MCF 10A (cell line): ENCODE measurements around the gene MTIF2. TPM values are rescaled to one million over a fixed set of nuclear protein-coding genes. Genes with fewer than 3 reads are reported as not detected.
A peak's percentile ranks its signal among the peaks of the same experiment; 100 is the strongest.

Experiments
- BruUV-seq: library from RNA; stranded (reverse); fragments of 400-500 nt; replicated peaks from 2 replicates; lab custom pipeline; 2021; lab: Mats Ljungman, UMichigan
- CTCF ChIA-PET: fragments of 300-600 bp; sonication (Branson Sonifier 250); formaldehyde crosslinking; extraction: SDS; loops from one replicate; lab custom pipeline; 2021; ENCODE audit warnings: antibody characterized with exemption, inconsistent platforms; lab: Yijun Ruan, JAX
- POLR2A ChIA-PET: fragments of 300-600, 350-650 bp; sonication (Branson Sonifier 250); formaldehyde crosslinking; extraction: SDS; loops from one replicate; lab custom pipeline; 2020; ENCODE audit warnings: antibody characterized with exemption, inconsistent platforms; lab: Yijun Ruan, JAX
- DNase-seq: peaks from one replicate; pipeline ENCODE4 v3.0.0-alpha.2; 2018; ENCODE audit not compliant: unreplicated experiment
- H3K27ac Mint-ChIP-seq: one replicate; pipeline ENCODE4 v1.8.0; 2022; ENCODE audit warnings: mild to moderate bottlenecking, low read depth, mixed read lengths; ENCODE audit not compliant: unreplicated experiment
- H3K27me3 Mint-ChIP-seq: one replicate; pipeline ENCODE4 v1.8.0; 2022; ENCODE audit warnings: mixed read lengths; ENCODE audit not compliant: insufficient read depth, unreplicated experiment
- H3K36me3 Mint-ChIP-seq: one replicate; pipeline ENCODE4 v1.8.0; 2022; ENCODE audit warnings: mild to moderate bottlenecking, moderate library complexity, mixed read lengths; ENCODE audit not compliant: insufficient read depth, unreplicated experiment
- H3K4me1 Mint-ChIP-seq: one replicate; pipeline ENCODE4 v1.8.0; 2022; ENCODE audit warnings: mixed read lengths; ENCODE audit not compliant: insufficient read depth, unreplicated experiment
- H3K4me3 Mint-ChIP-seq: one replicate; pipeline ENCODE4 v1.8.0; 2022; ENCODE audit warnings: mild to moderate bottlenecking, moderate library complexity, mixed read lengths; ENCODE audit not compliant: unreplicated experiment
- H3K9me3 Mint-ChIP-seq: one replicate; pipeline ENCODE4 v1.8.0; 2022; ENCODE audit warnings: mixed read lengths; ENCODE audit not compliant: unreplicated experiment
- CTCF ChIP-seq: fragments of 200-600 bp; IDR thresholded peaks from one replicate; pipeline ENCODE4 v1.8.0; 2022; ENCODE audit warnings: antibody characterized with exemption, mild to moderate bottlenecking; ENCODE audit not compliant: unreplicated experiment
- intact Hi-C: fragments of 100-400 bp; cut with micrococcal nuclease; formaldehyde crosslinking; loops from 2 replicates; pipeline ENCODE4 v1.14.1; 2022
- total RNA-seq: library from RNA; stranded (reverse); gene quantifications from 2 replicates; pipeline ENCODE4 v1.2.3, GENCODE V29; 2022

The MTIF2 gene
- total RNA-seq, 1 experiment from 2014 or later = 60.7 TPM

GRCh38 chr2:55232863-55233657 is 36.0 kb downstream of the MTIF2 start:
- ChIA-PET CTCF (interaction anchor here (0.5 to 0.7 kb wide), 2 partner anchors 12 to 184 kb away, joined by 3 read pairs; no protein-coding TSS in a partner anchor), POLR2A (interaction anchor here (0.6 to 1.5 kb wide), 30 partner anchors 9 to 510 kb away, joined by 3 to 20 read pairs (median 4); partner anchors contain the start of genes CCDC88A, CFAP36, EML6 and MTIF2)
- H3K9me3 Mint-ChIP-seq = no peaks in the 10 kb centered on the region
- intact Hi-C loops = loop anchor here (5.0 kb wide), 3 partner anchors 184 to 331 kb away; partner anchors contain the start of gene CCDC88A
- peaks cover 68% of the 10 kb centered on the region for H3K36me3 Mint-ChIP-seq
- peak overlapping the region; percentile 96 for H3K27ac Mint-ChIP-seq
- TSS peak; percentile 64 for BruUV-seq
- peak; percentile 33 for DNase-seq
- peaks cover 30% of the 10 kb centered on the region for H3K4me1 Mint-ChIP-seq
- TF ChIP-seq CTCF = no peak
- no peaks in the 10 kb centered on the region for H3K27me3 Mint-ChIP-seq
- H3K4me3 Mint-ChIP-seq = peak overlapping the region; percentile 87

GRCh38 chr2:55232084-55232862 is 36.8 kb downstream of the MTIF2 start, which contains the start of the genes CLHC1 and RPS27A:
TSS of gene CLHC1 (minus strand) at chr2:55232293. CDS start at chr2:55222411, 9,882 bp downstream.
TSS of gene RPS27A (plus strand) at chr2:55232688. CDS start at chr2:55232825, 137 bp downstream.
- no peak for TF ChIP-seq CTCF
- CTCF ChIA-PET = interaction anchor here (0.5 to 0.7 kb wide), 3 partner anchors 12 to 185 kb away, joined by 3 read pairs; no protein-coding TSS in a partner anchor
- Mint-ChIP-seq H3K36me3 (peaks cover 60% of the 10 kb centered on the region), H3K27ac (peak within 1 kb of the TSS; percentile 96), H3K4me3 (peak within 1 kb of the TSS; percentile 87), H3K9me3 (no peaks in the 10 kb centered on the region), H3K4me1 (peaks cover 36% of the 10 kb centered on the region), H3K27me3 (no peaks in the 10 kb centered on the region)
- POLR2A ChIA-PET = interaction anchor here (0.6 to 1.5 kb wide), 29 partner anchors 9 to 509 kb away, joined by 3 to 20 read pairs (median 4); partner anchors contain the start of genes CCDC88A, CFAP36, EML6 and MTIF2
- DNase-seq = peak; percentile 97
- intact Hi-C loops = loop anchor here (5.0 kb wide), 3 partner anchors 185 to 330 kb away; partner anchors contain the start of gene CCDC88A
- BruUV-seq = no TSS peak

GRCh38 chr2:55231546-55232083 is 37.4 kb downstream of the MTIF2 start:
- H3K27me3 Mint-ChIP-seq = no peaks in the 10 kb centered on the region
- intact Hi-C loops = loop anchor here (5.0 kb wide), 3 partner anchors 186 to 329 kb away; partner anchors contain the start of gene CCDC88A
- ChIA-PET CTCF (interaction anchor here (0.6 kb wide), 1 partner anchor 183 kb away, joined by 3 read pairs; no protein-coding TSS in a partner anchor), POLR2A (interaction anchor here (0.8 to 1.7 kb wide), 3 partner anchors 12 to 221 kb away, joined by 3 to 5 read pairs (median 4); no protein-coding TSS in a partner anchor)
- H3K9me3 Mint-ChIP-seq = no peaks in the 10 kb centered on the region
- peaks cover 36% of the 10 kb centered on the region for H3K4me1 Mint-ChIP-seq
- peak; percentile 50 for DNase-seq
- BruUV-seq = TSS peak; percentile 64
- H3K36me3 Mint-ChIP-seq = peaks cover 54% of the 10 kb centered on the region
- H3K4me3 Mint-ChIP-seq = peak overlapping the region; percentile 87
- TF ChIP-seq CTCF = no peak
- peak overlapping the region; percentile 96 for H3K27ac Mint-ChIP-seq
